Natural killer cell (primary cell): ENCODE data around the gene WNK2. TPM values are rescaled to one million over a fixed set of nuclear protein-coding genes. Genes with fewer than 3 reads are reported as not detected.

Source experiments
- ATAC-seq, 3 donors: fragments of 150-1000 bp in 2 of 3; fragments of 200-7000 bp in 1 of 3; cut with Tn5 transposase; 1 replicate in 1 of 3; 2 replicates in 2 of 3; pipeline ENCODE4 v1.10.0; 2021; ENCODE audit warnings: mild to moderate bottlenecking in 2 of 3, moderate library complexity in 2 of 3
- DNase-seq, 2 donors: peaks; one replicate each; pipeline versions ENCODE4 v3.0.0 to v3.0.0-alpha.2; 2013 to 2021; ENCODE audit warnings: mixed read lengths in 1 of 2
- H3K27ac ChIP-seq: one replicate; pipeline ENCODE4 v1.5.1; 2013; ENCODE audit warnings: mild to moderate bottlenecking, low read length
- H3K27me3 ChIP-seq: one replicate; pipeline ENCODE4 v1.6.1; 2013; ENCODE audit warnings: low read length; ENCODE audit not compliant: control insufficient read depth, insufficient read depth
- H3K36me3 ChIP-seq: one replicate; pipeline ENCODE4 v1.6.1; 2013; ENCODE audit warnings: low read length; ENCODE audit not compliant: control insufficient read depth, insufficient read depth
- H3K4me1 ChIP-seq: one replicate; pipeline ENCODE4 v1.6.1; 2013; ENCODE audit warnings: low read length; ENCODE audit not compliant: control insufficient read depth, insufficient read depth
- H3K4me3 ChIP-seq: one replicate; pipeline ENCODE4 v1.5.1; 2013; ENCODE audit warnings: low read length
- H3K9me3 ChIP-seq: one replicate; pipeline ENCODE4 v1.6.1; 2013; ENCODE audit warnings: low read length; ENCODE audit not compliant: control insufficient read depth, insufficient read depth
- H3K27ac Mint-ChIP-seq, 2 donors: one replicate each; pipeline ENCODE4 v1.8.0; 2022; ENCODE audit warnings: mild to moderate bottlenecking in 2 of 2, mixed read lengths in 2 of 2, moderate library complexity in 1 of 2
- H3K27me3 Mint-ChIP-seq, 2 donors: one replicate each; pipeline ENCODE4 v1.8.0; 2022; ENCODE audit warnings: low read depth in 2 of 2, mixed read lengths in 2 of 2
- H3K36me3 Mint-ChIP-seq: one replicate; pipeline ENCODE4 v1.8.0; 2022; ENCODE audit warnings: mixed read lengths
- H3K4me1 Mint-ChIP-seq, 2 donors: one replicate each; pipeline ENCODE4 v1.8.0; 2022; ENCODE audit warnings: mixed read lengths in 2 of 2
- H3K4me3 Mint-ChIP-seq: one replicate; pipeline ENCODE4 v1.8.0; 2022; ENCODE audit warnings: mild to moderate bottlenecking, moderate library complexity, mixed read lengths
- H3K9me3 Mint-ChIP-seq, 2 donors: one replicate each; pipeline ENCODE4 v1.8.0; 2022; ENCODE audit warnings: mixed read lengths in 2 of 2
- CTCF ChIP-seq: fragments of 200-600 bp; IDR thresholded peaks from one replicate; pipeline ENCODE4 v1.8.0; 2022; ENCODE audit warnings: antibody characterized with exemption
- WGBS: methylation state at CpG from one replicate; pipeline ENCODE4 v1.1.7; 2013; ENCODE audit warnings: missing lambda C conversion rate; ENCODE audit not compliant: insufficient coverage; 5-methylcytosine and 5-hydroxymethylcytosine counted together
- intact Hi-C: fragments of 100-400 bp; cut with micrococcal nuclease; formaldehyde crosslinking; loops from one replicate; pipeline ENCODE4 v1.14.2; 2022
- total RNA-seq, 4 donors: library from RNA; stranded (reverse); fragments of 120-200 nt in 1 of 4; gene quantifications; one replicate each; pipeline versions ENCODE4 v1.2.3 to v1.2.4, GENCODE V29; 2013 to 2022

The WNK2 gene
- total RNA-seq, 3 donors from 2014 or later (not counting 1 experiment from before 2014, with no cell fraction given): 0.25 TPM; not detected in 2

- H3K27ac Mint-ChIP-seq: no peak overlapping the region
- 86% methylated on average over 9 of the region's 9 CpGs for WGBS
Observed at GRCh38 chr9:93294011-93294410, 110.1 kb downstream of the WNK2 start.

GRCh38 chr9:93295031-93295430 lies 111.1 kb downstream of the WNK2 start:
- Mint-ChIP-seq H3K27me3 (peaks cover 22 to 45% of the 10 kb centered on the region in 2 donors), H3K27ac (no peak overlapping the region), H3K9me3 (no peaks in the 10 kb centered on the region), H3K36me3 (no peaks in the 10 kb centered on the region), H3K4me1 (no peaks in the 10 kb centered on the region), H3K4me3 (no peak overlapping the region)
- no peaks in the 10 kb centered on the region for H3K36me3 ChIP-seq
- peaks cover 3% of the 10 kb centered on the region for H3K4me1 ChIP-seq
- H3K27me3 ChIP-seq: peaks cover 7% of the 10 kb centered on the region
- no peak overlapping the region for H3K4me3 ChIP-seq
- H3K27ac ChIP-seq: no peak overlapping the region
- no peak for TF ChIP-seq CTCF
- 84% methylated on average over 12 of the region's 12 CpGs for WGBS
- ATAC-seq (no peak), DNase-seq (no peak)
- intact Hi-C loops: no loop called here
- H3K9me3 ChIP-seq: no peaks in the 10 kb centered on the region

More at GRCh38 chr9:93294011-93294410, 110.1 kb downstream of the WNK2 start:
- H3K4me3 ChIP-seq: no peak overlapping the region
- peaks cover 3% of the 10 kb centered on the region for H3K4me1 ChIP-seq
- Mint-ChIP-seq H3K9me3 (no peaks in the 10 kb centered on the region), H3K4me1 (no peaks in the 10 kb centered on the region), H3K36me3 (no peaks in the 10 kb centered on the region), H3K27me3 (peaks cover 21 to 38% of the 10 kb centered on the region in 2 donors), H3K4me3 (no peak overlapping the region)
- no peak overlapping the region for H3K27ac ChIP-seq
- no peak for TF ChIP-seq CTCF
- peaks cover 7% of the 10 kb centered on the region for H3K27me3 ChIP-seq
- H3K36me3 ChIP-seq: no peaks in the 10 kb centered on the region
- intact Hi-C loops: no loop called here
- no peak for DNase-seq
- ATAC-seq: no peak
- H3K9me3 ChIP-seq: no peaks in the 10 kb centered on the region

GRCh38 chr9:93295456-93296076 lies 111.6 kb downstream of the WNK2 start:
- no peaks in the 10 kb centered on the region for H3K36me3 ChIP-seq
- peaks cover 7% of the 10 kb centered on the region for H3K27me3 ChIP-seq
- WGBS: 35% methylated on average over 2 of the region's 2 CpGs
- DNase-seq (no peak), ATAC-seq (no peak)
- Mint-ChIP-seq H3K4me3 (no peak overlapping the region), H3K9me3 (no peaks in the 10 kb centered on the region), H3K27me3 (peaks cover 25 to 51% of the 10 kb centered on the region in 2 donors), H3K4me1 (no peaks in the 10 kb centered on the region), H3K27ac (no peak overlapping the region), H3K36me3 (no peaks in the 10 kb centered on the region)
- intact Hi-C loops: no loop called here
- no peak overlapping the region for H3K27ac ChIP-seq
- H3K4me1 ChIP-seq: peaks cover 3% of the 10 kb centered on the region
- TF ChIP-seq CTCF: no peak
- H3K4me3 ChIP-seq: no peak overlapping the region
- no peaks in the 10 kb centered on the region for H3K9me3 ChIP-seq
